ENCODE results near the gene METTL16. TPM values are rescaled to one million over a fixed set of nuclear protein-coding genes. Genes with fewer than 3 reads are reported as not detected.

METTL16 gene
- total RNA-seq, 2 experiments from 2014 or later, result 55.7 to 58.0 TPM

GRCh38 chr17:2398655-2399571, 112.8 kb downstream of the METTL16 start:
- Histone ChIP-seq H3K27me3 (ENCODE audit: control insufficient read depth in 1 of 2, insufficient read depth in 2 of 2, low read length in 2 of 2) (no peaks in the 10 kb centered on the region), H3K36me3 (ENCODE audit: insufficient read depth, low read length) (peaks cover 2% of the 10 kb centered on the region), H3K9me3 (ENCODE audit: control insufficient read depth in 1 of 2, insufficient read depth in 1 of 2, low read length in 2 of 2) (no peaks in the 10 kb centered on the region), H3K4me3 (ENCODE audit: low read length) (peak overlapping the region; percentile 93), H3K27ac (ENCODE audit: low read depth in 1 of 2, low read length in 2 of 2) (peak overlapping the region; percentile 90 to 93), H3K4me1 (ENCODE audit: insufficient read depth, low read length) (peaks cover 77% of the 10 kb centered on the region)
- peak; percentile 12 for ATAC-seq (ENCODE audit: poor library complexity)
- intact Hi-C loops (cut with DNase I, micrococcal nuclease), result loop anchor here in 1 of 2 experiments (5.0 to 10.0 kb wide), 2 partner anchors 196 to 313 kb away; partner anchors contain the start of genes CLUH and PAFAH1B1
- TF ChIP-seq, protein P1, sequence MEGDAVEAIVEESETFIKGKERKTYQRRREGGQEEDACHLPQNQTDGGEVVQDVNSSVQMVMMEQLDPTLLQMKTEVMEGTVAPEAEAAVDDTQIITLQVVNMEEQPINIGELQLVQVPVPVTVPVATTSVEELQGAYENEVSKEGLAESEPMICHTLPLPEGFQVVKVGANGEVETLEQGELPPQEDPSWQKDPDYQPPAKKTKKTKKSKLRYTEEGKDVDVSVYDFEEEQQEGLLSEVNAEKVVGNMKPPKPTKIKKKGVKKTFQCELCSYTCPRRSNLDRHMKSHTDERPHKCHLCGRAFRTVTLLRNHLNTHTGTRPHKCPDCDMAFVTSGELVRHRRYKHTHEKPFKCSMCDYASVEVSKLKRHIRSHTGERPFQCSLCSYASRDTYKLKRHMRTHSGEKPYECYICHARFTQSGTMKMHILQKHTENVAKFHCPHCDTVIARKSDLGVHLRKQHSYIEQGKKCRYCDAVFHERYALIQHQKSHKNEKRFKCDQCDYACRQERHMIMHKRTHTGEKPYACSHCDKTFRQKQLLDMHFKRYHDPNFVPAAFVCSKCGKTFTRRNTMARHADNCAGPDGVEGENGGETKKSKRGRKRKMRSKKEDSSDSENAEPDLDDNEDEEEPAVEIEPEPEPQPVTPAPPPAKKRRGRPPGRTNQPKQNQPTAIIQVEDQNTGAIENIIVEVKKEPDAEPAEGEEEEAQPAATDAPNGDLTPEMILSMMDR (IDR thresholded peaks at IDR 0.05), result no peak
- Mint-ChIP-seq H3K9me3 (no peaks in the 10 kb centered on the region), H3K4me1 (ENCODE audit: low read depth) (peaks cover 63% of the 10 kb centered on the region), H3K27ac (peak overlapping the region; percentile 99), H3K4me3 (peak overlapping the region; percentile 93), H3K27me3 (no peaks in the 10 kb centered on the region), H3K36me3 (ENCODE audit: low read depth) (peaks cover 24% of the 10 kb centered on the region)
- CTCF ChIA-PET, result interaction anchor here (1.2 to 7.8 kb wide), 5 partner anchors 16 to 154 kb away, joined by 3 to 52 read pairs (median 5); partner anchors contain the start of gene TSR1
- POLR2A ChIA-PET, result interaction anchor here (1.1 to 6.5 kb wide), 9 partner anchors 7 to 1968 kb away, joined by 3 to 132 read pairs (median 12); partner anchors contain the start of genes METTL16, SGSM2, TSR1 and UBE2G1
- DNase-seq, result peak; percentile 33 to 85 (median 62)

GRCh38 chr17:2398182-2398581, 113.5 kb downstream of the METTL16 start:
- Histone ChIP-seq H3K36me3 (ENCODE audit: insufficient read depth, low read length) (peaks cover 2% of the 10 kb centered on the region), H3K27ac (ENCODE audit: low read depth in 1 of 2, low read length in 2 of 2) (no peak overlapping the region), H3K9me3 (ENCODE audit: control insufficient read depth in 1 of 2, insufficient read depth in 1 of 2, low read length in 2 of 2) (no peaks in the 10 kb centered on the region), H3K4me3 (ENCODE audit: low read length) (no peak overlapping the region), H3K4me1 (ENCODE audit: insufficient read depth, low read length) (peaks cover 77% of the 10 kb centered on the region), H3K27me3 (ENCODE audit: control insufficient read depth in 1 of 2, insufficient read depth in 2 of 2, low read length in 2 of 2) (no peaks in the 10 kb centered on the region)
- intact Hi-C loops (cut with DNase I, micrococcal nuclease), result loop anchor here in 1 of 2 experiments (5.0 to 10.0 kb wide), 2 partner anchors 197 to 314 kb away; partner anchors contain the start of genes CLUH and PAFAH1B1
- Mint-ChIP-seq H3K27me3 (no peaks in the 10 kb centered on the region), H3K4me1 (ENCODE audit: low read depth) (peaks cover 66% of the 10 kb centered on the region), H3K36me3 (ENCODE audit: low read depth) (peaks cover 28% of the 10 kb centered on the region), H3K27ac (peak overlapping the region; percentile 99), H3K4me3 (peak overlapping the region; percentile 93), H3K9me3 (no peaks in the 10 kb centered on the region)
- ChIA-PET CTCF (interaction anchor here (7.8 kb wide), 1 partner anchor 16 kb away, joined by 52 read pairs; no protein-coding TSS in a partner anchor), POLR2A (interaction anchor here (2.1 to 4.1 kb wide), 2 partner anchors 45 to 61 kb away, joined by 6 to 66 read pairs; partner anchors contain the start of genes SGSM2 and TSR1)
- ATAC-seq (ENCODE audit: poor library complexity) (no peak), DNase-seq (no peak)
- TF ChIP-seq, protein P1 (IDR thresholded peaks at IDR 0.05), result no peak
